Ectodermal cell (in vitro differentiated cells): ENCODE data around the gene CEP104. TPM values are rescaled to one million over a fixed set of nuclear protein-coding genes. Genes with fewer than 3 reads are reported as not detected.

Experiments used
- H3K27ac ChIP-seq: 2 replicates; pipeline ENCODE4 v1.7.0; 2013; ENCODE audit warnings: mild to moderate bottlenecking, low read depth, low read length; ENCODE audit not compliant: insufficient read depth, poor library complexity, severe bottlenecking
- H3K27me3 ChIP-seq: 2 replicates; pipeline ENCODE4 v1.7.0; 2013; ENCODE audit warnings: mild to moderate bottlenecking, low read length; ENCODE audit not compliant: insufficient read depth, control insufficient read depth, poor library complexity, severe bottlenecking
- H3K36me3 ChIP-seq: one replicate; pipeline ENCODE4 v1.7.0; 2013; ENCODE audit warnings: low read length; ENCODE audit not compliant: control insufficient read depth, insufficient read depth
- H3K4me1 ChIP-seq: one replicate; pipeline ENCODE4 v1.7.0; 2013; ENCODE audit warnings: low read length; ENCODE audit not compliant: control insufficient read depth, insufficient read depth
- H3K4me3 ChIP-seq: 2 replicates; pipeline ENCODE4 v1.7.0; 2013; ENCODE audit warnings: low read depth, low read length, control low read depth; ENCODE audit not compliant: insufficient read depth
- H3K9me3 ChIP-seq: 2 replicates; pipeline ENCODE4 v1.7.0; 2013; ENCODE audit warnings: mild to moderate bottlenecking, low read length, moderate library complexity; ENCODE audit not compliant: control insufficient read depth
- WGBS, 2 experiments: methylation state at CpG; one replicate each; pipeline ENCODE4 v1.1.7; 2013; ENCODE audit warnings: missing lambda C conversion rate in 2 of 2; 5-methylcytosine and 5-hydroxymethylcytosine counted together
- polyA plus RNA-seq, 4 experiments: library from polyadenylated mRNA; stranded (reverse); fragments of 50-300 nt; gene quantifications; one replicate each; pipeline ENCODE4 v1.2.3, GENCODE V29; 2013

The CEP104 gene
- polyA plus RNA-seq (2013, experiment 1 of 4) = 25.3 TPM
- 25.3 TPM for polyA plus RNA-seq (2013, experiment 2 of 4)
- 19.3 TPM for polyA plus RNA-seq (2013, experiment 3 of 4)
- polyA plus RNA-seq (2013, experiment 4 of 4) = 15.0 TPM

DNA sequence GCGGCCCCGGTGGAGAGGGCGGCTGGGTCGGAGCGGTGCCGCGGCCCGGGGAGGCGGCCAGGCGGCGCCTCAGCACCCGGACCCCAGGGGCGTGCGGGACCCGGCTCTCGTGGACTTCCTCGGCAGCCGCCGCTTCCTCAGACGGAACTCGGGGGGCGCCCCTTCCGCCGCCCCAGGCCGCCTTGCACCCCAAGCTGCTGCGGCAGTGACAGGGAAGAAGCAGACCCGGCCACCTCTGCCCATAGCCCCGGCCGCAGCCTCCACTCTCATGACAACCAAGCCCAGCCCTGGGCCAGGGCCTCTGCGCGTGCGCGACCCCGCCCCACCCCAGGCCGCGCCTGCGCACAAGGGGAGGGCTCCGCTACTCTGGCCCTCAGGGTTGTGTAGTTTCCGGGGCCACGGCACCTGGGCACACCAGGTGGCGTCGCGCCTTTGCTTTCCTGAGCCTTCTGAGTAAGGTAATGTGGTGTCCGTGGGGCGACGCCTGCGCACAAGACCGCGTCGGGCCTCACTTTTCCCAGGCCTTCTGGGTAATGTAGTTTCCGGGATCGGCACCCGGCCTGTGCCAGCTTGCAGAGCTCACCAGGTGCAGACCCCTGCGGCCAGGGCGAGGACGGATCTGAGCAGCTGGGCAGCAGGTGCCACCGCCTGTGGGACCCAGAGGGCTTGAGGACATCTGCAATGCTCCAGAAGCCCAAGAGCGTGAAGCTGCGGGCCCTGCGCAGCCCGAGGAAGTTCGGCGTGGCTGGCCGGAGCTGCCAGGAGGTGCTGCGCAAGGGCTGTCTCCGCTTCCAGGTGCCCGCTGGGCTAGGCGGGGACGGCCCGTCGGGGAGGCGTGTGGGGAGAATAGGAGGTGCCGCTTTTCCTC lies at the start of gene CEP104, which contains the start of gene DFFB:
CEP104 (minus strand) TSS at position 289 of the 868 bp plus-strand sequence. CDS start 4,804 bp downstream, outside the sequence.
DFFB (plus strand) TSS at position 554 of the 868 bp plus-strand sequence; CDS start at position 682, 128 bp downstream.
- WGBS, 2 experiments = 1% methylated on average over 73 of the region's 73 CpGs
- H3K27me3 ChIP-seq = peaks cover 16% of the 10 kb centered on the region
- H3K4me3 ChIP-seq = peak within 1 kb of the TSS; percentile 87
- H3K27ac ChIP-seq = no peak within 1 kb of the TSS
- H3K36me3 ChIP-seq = no peaks in the 10 kb centered on the region
- H3K4me1 ChIP-seq = peaks cover 7% of the 10 kb centered on the region
- H3K9me3 ChIP-seq = no peaks in the 10 kb centered on the region

DNA sequence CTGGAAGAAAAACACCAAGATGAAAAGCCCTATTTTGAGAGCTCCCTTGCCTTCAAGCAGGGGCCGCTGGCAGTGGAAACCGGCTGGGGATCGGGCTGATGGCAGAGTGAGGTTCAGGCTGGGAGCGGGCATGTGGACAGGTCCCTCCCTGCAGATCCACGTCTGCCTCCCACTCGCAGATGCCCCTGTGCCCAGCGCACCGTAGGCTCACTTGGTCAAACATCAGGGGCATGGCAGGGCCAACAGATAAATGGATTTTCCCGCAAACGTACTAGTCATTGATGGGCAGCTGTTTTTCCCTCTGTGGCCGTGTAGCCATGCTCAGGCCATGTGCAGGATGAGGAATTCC lies 49.6 kb upstream of the CEP104 start:
- Histone ChIP-seq H3K27ac (no peak overlapping the region), H3K4me3 (no peak overlapping the region), H3K4me1 (peaks cover 27% of the 10 kb centered on the region), H3K27me3 (no peaks in the 10 kb centered on the region), H3K9me3 (no peaks in the 10 kb centered on the region), H3K36me3 (no peaks in the 10 kb centered on the region)
- 91% methylated on average over 11 of the region's 11 CpGs for WGBS, 2 experiments

DNA sequence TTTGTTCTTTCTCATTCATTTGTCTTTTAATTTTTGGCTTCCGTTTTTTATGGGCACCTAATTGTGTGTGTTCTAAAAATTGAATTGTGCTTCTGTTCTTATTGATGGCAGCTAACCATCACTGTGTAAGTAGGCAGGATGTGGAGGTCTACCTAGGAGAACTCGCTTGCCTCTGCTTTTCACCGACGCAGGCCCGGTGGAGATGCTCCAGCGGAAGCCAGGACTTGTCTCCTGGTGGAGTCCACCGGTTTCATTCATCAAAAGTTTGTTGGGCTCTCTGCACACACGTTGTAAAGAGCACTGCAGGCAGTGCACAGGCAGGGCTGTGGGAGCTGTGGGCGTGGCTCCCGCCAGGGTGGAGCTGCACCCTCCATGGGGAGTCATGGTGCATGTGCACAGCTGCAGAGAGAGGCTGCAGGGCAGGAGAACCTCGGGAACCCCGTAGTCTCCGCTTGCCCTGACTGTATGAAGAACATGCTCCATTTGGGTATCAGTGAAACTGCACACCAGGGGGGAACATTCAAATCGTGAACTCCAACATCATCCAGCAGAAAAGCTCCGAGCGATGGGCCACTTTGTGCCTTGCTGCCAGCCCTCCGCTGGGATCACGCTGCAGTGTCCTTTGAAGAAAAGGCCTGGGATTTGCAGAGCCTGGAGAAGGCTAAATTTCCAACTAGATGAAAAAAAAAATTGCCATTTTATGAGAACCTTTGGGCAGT lies 49.1 kb upstream of the CEP104 start:
- Histone ChIP-seq H3K9me3 (no peaks in the 10 kb centered on the region), H3K4me1 (peaks cover 22% of the 10 kb centered on the region), H3K27me3 (no peaks in the 10 kb centered on the region), H3K4me3 (no peak overlapping the region), H3K36me3 (no peaks in the 10 kb centered on the region), H3K27ac (no peak overlapping the region)
- 91% methylated on average over 18 of the region's 18 CpGs for WGBS, 2 experiments

DNA sequence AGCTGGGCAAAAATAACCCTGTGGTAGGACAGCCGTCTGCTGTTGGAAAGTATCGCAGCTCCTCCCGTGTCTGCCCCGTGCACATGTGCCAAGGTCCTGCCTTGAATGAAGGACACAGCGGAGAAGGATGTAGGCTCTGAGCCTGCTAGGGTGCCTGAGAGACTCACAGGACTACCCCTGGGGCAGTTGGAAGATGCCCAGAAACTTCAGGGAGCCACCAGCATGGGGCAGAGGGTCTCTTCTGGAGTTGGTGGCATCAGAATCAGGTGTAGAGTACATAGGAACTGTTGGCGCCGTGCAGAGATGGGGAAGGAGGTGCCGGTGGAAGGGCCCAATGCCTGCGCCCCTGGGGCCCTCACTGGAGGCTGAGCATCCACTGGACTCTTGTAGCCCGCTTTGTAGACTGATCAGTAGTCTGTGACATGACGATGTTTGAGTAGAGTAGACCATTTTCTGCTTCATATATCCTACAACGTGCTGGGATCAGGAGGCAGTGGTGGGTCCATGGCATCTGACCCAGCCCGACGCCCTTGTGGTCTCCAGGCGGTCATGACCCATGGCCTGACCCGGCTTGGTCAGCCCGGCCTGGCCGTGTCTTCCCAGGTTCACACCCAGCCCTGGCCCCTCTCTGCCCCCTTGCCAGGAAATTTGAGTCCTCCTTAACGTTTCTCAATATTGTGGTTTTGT lies 48.4 kb upstream of the CEP104 start:
- Histone ChIP-seq H3K9me3 (no peaks in the 10 kb centered on the region), H3K27me3 (no peaks in the 10 kb centered on the region), H3K4me3 (no peak overlapping the region), H3K27ac (no peak overlapping the region), H3K4me1 (peaks cover 19% of the 10 kb centered on the region), H3K36me3 (no peaks in the 10 kb centered on the region)
- 95 to 96% methylated on average over 19 of the region's 19 CpGs for WGBS, 2 experiments

DNA sequence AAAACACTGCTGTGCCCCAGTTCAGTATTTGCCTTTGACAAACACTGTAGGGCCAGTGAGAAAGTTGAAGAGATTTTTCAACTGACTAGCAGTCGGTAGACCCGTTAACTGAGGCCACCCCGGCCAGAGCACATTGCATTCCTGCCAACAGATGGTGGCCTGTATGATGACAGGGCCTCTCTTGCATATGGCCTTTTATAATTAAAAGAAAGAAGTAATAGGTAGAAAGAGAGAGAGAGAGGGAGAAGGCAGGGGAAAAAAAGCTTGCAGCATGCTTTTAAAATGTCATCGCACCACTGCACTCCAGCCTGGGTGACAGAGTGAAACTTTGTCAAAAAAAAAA lies 47.8 kb upstream of the CEP104 start:
- Histone ChIP-seq H3K9me3 (no peaks in the 10 kb centered on the region), H3K4me1 (peaks cover 19% of the 10 kb centered on the region), H3K36me3 (no peaks in the 10 kb centered on the region), H3K4me3 (no peak overlapping the region), H3K27ac (no peak overlapping the region), H3K27me3 (no peaks in the 10 kb centered on the region)
- WGBS, 2 experiments = 90 to 91% methylated on average over 4 of the region's 4 CpGs

DNA sequence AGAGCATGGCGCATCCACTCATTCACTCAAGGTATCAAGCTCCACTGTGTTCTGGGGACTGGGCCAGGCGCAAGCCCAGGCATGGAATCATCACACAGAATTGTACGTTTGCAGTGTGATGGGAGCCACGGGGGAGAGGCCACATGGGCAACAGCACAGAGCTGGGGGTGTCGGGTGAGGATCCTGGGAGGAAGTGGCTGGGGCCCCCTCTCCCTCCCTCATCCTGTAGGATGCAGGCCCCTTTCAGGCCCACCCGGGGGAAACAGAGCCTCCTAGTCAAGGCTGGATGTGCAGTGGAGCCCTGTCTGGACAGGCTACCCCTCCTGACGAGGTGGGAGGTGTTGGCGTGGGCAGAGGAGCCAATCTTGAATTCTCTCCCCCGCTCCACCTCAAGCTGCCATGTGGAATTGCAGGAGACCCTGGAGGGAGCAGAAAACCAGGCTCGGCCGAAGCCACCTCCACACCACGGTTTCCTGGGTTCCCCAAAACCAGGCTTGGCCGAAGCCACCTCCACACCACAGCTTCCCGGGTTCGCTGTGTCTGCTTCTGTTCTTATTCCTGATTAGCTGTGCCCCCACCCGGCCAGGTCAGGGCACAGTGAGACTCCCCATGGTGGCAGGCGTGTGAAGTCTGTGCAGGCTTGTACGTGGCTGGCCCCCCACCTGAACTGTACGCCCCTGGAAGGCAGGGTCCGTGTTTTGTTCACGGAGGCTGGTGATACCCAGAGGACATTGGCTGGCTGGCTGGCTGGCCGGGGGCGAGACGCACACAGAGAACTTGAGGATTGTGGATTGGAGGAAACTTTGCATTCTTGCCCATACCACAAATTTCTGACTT lies 47.2 kb upstream of the CEP104 start:
- Histone ChIP-seq H3K4me1 (peaks cover 14% of the 10 kb centered on the region), H3K36me3 (no peaks in the 10 kb centered on the region), H3K27ac (no peak overlapping the region), H3K9me3 (no peaks in the 10 kb centered on the region), H3K27me3 (no peaks in the 10 kb centered on the region), H3K4me3 (no peak overlapping the region)
- WGBS, 2 experiments = 86% methylated on average over 24 of the region's 24 CpGs

DNA sequence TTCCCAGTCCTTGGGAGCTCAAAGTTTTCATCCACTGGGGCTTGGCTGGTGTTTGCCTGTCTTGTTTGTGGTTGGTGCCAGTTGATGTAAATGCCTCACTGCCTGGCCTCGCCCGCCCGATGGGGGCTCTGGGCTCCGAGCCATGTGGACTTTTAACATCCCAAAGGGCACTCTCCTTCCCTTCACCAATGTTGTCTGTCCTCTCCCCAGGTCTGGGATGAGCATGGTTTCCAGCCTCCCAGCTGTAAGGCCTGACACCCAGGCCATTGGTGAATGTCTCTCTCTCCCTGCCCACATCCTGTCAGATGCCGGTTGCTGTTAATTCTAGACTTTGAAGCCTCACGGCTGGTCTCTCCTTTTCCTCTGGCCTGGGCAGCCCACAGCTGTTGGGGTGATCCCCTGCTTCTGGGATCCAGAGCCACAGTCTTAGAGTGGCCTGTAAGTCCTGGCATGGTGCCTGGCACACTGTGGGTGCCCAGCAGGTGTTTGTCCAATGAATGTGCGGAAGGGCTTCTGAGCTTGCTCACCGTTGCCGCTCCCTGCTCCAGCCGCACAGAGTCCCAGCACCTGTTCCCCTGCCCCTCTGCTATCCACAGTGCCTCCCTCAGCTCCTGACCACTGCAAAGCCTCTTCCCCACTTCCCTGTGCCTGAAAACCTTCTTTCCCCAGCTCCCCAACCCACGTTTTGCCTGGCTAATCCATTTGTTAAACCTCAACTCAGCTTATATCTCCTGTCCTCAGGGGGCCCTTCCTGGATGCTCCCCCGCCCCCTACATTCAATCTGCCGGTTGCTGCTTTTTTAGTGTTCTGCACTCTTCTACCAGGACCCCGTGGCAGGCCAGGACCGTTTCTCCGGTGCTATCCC lies 46.4 kb upstream of the CEP104 start:
- no peak overlapping the region for H3K4me3 ChIP-seq
- H3K9me3 ChIP-seq = no peaks in the 10 kb centered on the region
- no peak overlapping the region for H3K27ac ChIP-seq
- H3K36me3 ChIP-seq = no peaks in the 10 kb centered on the region
- WGBS, 2 experiments = 81 to 84% methylated on average over 16 of the region's 16 CpGs
- H3K4me1 ChIP-seq = peaks cover 10% of the 10 kb centered on the region
- no peaks in the 10 kb centered on the region for H3K27me3 ChIP-seq

DNA sequence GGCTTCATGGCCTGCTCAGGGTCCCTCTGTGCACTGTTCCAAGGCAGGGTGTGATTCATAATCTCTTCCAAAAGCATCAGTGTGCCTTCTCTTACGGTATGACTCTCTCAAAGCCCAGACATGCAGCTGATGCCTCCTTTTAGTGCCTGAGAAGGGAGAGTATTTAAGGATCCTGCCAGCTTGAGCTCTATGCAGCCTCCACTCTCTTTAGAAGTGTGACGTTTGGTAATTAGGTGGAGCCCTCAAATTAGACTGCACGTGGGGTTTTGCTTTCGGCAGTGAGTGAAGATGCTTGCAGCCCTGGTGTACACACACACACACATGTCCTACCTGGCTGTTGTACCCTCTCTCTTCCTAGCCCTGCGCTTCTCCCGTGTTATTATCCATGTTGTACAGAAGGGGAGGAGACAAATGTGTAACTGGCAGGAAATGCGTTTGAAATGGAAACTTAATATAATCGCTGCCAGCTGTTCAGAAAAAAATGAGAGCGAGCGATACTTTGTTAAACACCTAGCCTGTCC lies 45.6 kb upstream of the CEP104 start:
- Histone ChIP-seq H3K36me3 (no peaks in the 10 kb centered on the region), H3K27ac (no peak overlapping the region), H3K9me3 (no peaks in the 10 kb centered on the region), H3K4me1 (peaks cover 10% of the 10 kb centered on the region), H3K27me3 (no peaks in the 10 kb centered on the region), H3K4me3 (no peak overlapping the region)
- 95 to 96% methylated on average over 10 of the region's 10 CpGs for WGBS, 2 experiments

DNA sequence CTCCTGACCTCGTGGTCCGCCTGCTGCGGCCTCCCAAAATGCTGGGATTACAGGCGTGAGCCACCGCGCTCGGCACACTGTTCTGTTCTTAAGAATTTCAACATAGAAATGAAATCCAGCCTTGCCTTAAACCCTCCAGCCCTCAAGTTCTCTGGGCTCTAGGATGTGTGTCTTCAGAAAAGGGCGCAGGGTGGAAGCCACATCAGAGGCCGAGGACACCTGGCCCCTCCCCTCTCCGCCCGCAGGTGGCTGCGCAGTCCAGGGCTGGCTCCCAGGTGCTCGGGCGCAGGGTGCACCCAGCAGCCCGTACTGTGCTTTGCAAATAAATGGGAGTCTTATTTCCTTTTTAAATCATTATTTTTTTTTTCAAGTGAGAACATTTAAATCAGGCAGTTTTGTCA lies 45.1 kb upstream of the CEP104 start:
- no peaks in the 10 kb centered on the region for H3K36me3 ChIP-seq
- WGBS, 2 experiments = 93 to 96% methylated on average over 14 to 15 of the region's 15 CpGs

More for the DNA sequence above, 45.1 kb upstream of the CEP104 start:
- H3K9me3 ChIP-seq = no peaks in the 10 kb centered on the region
- peaks cover 10% of the 10 kb centered on the region for H3K4me1 ChIP-seq
- no peaks in the 10 kb centered on the region for H3K27me3 ChIP-seq
- H3K4me3 ChIP-seq = no peak overlapping the region
- no peak overlapping the region for H3K27ac ChIP-seq
